Measurements from ENCODE around the gene ACOT13.

- TF ChIP-seq CTCF (IDR thresholded peaks at IDR 0.05; ENCODE audit: low read depth, low read length): no peak
- no peak for TF ChIP-seq POLR2A (IDR thresholded peaks at IDR 0.05; ENCODE audit: extremely low read depth, insufficient read length)
Observed at GRCh38 chr6:24692415-24692814, 25.5 kb downstream of the ACOT13 start.

Measured in NB4 (cell line).